Ovary (tissue), 9 donors: ENCODE results near the gene SLC6A9. TPM values are rescaled to one million over a fixed set of nuclear protein-coding genes. Genes with fewer than 3 reads are reported as not detected.

Source experiments
- DNase-seq, 5 donors: peaks; one replicate each; pipeline ENCODE4 v3.0.0-alpha.2; 2019 to 2020
- H3K27ac ChIP-seq, 2 donors: fragments of 200-600 bp; one replicate each; pipeline versions ENCODE4 v1.5.1 to v1.8.0; 2019 to 2022
- H3K27me3 ChIP-seq: fragments of 200-600 bp; one replicate; pipeline ENCODE4 v1.8.0; 2022
- H3K36me3 ChIP-seq: fragments of 200-600 bp; sonication (generic); one replicate; pipeline ENCODE4 v1.5.1; 2019
- H3K4me1 ChIP-seq: one replicate; pipeline ENCODE4 v1.8.1; 2013; ENCODE audit warnings: mild to moderate bottlenecking, moderate library complexity; ENCODE audit not compliant: insufficient read depth
- H3K4me3 ChIP-seq: fragments of 200-600 bp; sonication (generic); one replicate; pipeline ENCODE4 v1.5.1; 2017
- H3K9me3 ChIP-seq, 2 donors: fragments of 200-600 bp in 1 of 2; sonication (generic) in 1 of 2; one replicate each; pipeline versions ENCODE4 v1.5.1 to v1.8.1; 2013 to 2019; ENCODE audit warnings: mild to moderate bottlenecking in 1 of 2, moderate library complexity in 1 of 2
- EP300 ChIP-seq: sonication (generic); formaldehyde crosslinking; IDR thresholded peaks from one replicate; pipeline ENCODE4 v1.6.1; 2017; ENCODE audit warnings: antibody characterized with exemption
- POLR2A ChIP-seq: fragments of 450-650 bp; IDR thresholded peaks from one replicate; pipeline ENCODE4 v1.6.1; 2017; ENCODE audit warnings: antibody characterized with exemption, mild to moderate bottlenecking, moderate library complexity
- WGBS, 3 donors: extraction: QIAGEN DNeasy Blood & Tissue Kit in 1 of 3; methylation state at CpG; one replicate each; pipeline versions ENCODE4 v1.1.5 to v1.1.7; 2013 to 2017; 5-methylcytosine and 5-hydroxymethylcytosine counted together
- intact Hi-C, 4 donors: fragments of 100-400 bp; cut with DNase I; formaldehyde crosslinking; loops; one replicate each; pipeline versions ENCODE4 v1.11.0 to v1.15.1; 2022 to 2023
- polyA plus RNA-seq, 2 donors: library from polyadenylated mRNA; stranded (reverse); fragments of 200-250 nt in 1 of 2; fragments of 350-450 nt in 1 of 2; fragmentation: Illumina TruSeq in 1 of 2; extraction: RNeasy Lipid Tissue Mini Kit (QIAGEN cat#74804) in 1 of 2; gene quantifications; one replicate each; pipeline ENCODE4 v1.2.3, GENCODE V29; 2013 to 2014
- total RNA-seq, 7 donors: library from RNA; depleted of rRNA in 2 of 7; stranded (reverse); fragments of >200 nt in 2 of 7; fragmentation: NEBNext Ultra II Directional in 3 of 7; extraction: Animal tissue kit (Norgen Biotek cat#: 25700) in 3 of 7; gene quantifications; one replicate each; pipeline versions ENCODE4 v1.1.0 to v1.2.4, GENCODE V29; 2016 to 2023
- TF ChIP-seq, protein P1 (sequence below), 3 donors: fragments of 450-650 bp in 2 of 3; fragments of 200-600 bp in 1 of 3; IDR thresholded peaks; one replicate each; pipeline versions ENCODE4 v1.5.1 to v1.8.0; 2016 to 2022; ENCODE audit warnings: antibody characterized with exemption in 3 of 3, mild to moderate bottlenecking in 1 of 3
- donor health status: DM: no; HTN: no; CAD: no; lungs with moderate emphysema.
- donor health status: DM: no; HTN: no; CAD: no.
- donor health status: Bipolar disorder and iron deficiency.
- donor health status: DM: yes; HTN: yes; CAD: no.
- donor health status: DM: no; HTN: no; CAD: no.
- donor health status: DM: yes; HTN: yes; CAD: no.

Gene SLC6A9
- total and polyA plus RNA-seq, 9 donors, result 1.1 to 74.1 (median 4.6) TPM

DNA sequence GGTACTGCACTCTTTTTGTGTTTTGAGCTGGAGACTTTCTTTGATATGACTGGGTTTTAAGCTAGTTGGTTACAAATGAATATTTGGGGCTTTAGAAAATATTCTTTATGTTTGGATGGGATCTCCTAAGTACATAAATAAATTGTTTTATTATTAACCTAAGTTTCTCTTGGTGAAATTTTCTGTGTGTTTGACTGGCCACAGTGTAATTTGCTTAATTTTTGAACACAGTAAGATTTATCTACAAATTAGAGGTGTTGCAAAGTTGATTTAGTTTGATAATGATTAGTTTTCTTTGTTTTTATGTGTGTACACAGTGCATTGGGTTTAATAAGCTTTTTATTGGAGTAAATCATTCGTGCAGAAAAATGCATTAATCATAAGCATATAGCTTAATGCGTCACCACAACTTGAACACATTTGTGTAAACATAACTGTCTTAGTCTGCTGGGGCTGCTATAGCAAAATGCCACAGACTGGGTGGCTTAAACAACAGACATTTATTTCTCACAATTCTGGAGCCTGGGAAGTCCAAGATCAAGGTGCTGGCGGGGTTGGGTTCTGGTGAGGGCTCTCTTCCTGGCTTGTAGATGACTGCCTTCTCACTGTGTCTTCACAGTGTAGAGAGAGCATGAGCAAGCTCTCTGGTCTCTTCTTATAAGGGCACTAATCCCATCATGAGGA, 17.4 kb upstream of the SLC6A9 start:
- H3K36me3 ChIP-seq, result no peaks in the 10 kb centered on the region
- no peak overlapping the region for H3K27ac ChIP-seq
- H3K9me3 ChIP-seq, result no peaks in the 10 kb centered on the region
- H3K4me1 ChIP-seq, result no peaks in the 10 kb centered on the region
- no peak for DNase-seq
- WGBS, 3 donors, result 76 to 78% (median 78%) methylated on average over 3 of the region's 3 CpGs
- H3K27me3 ChIP-seq, result no peaks in the 10 kb centered on the region
- no peak overlapping the region for H3K4me3 ChIP-seq
- intact Hi-C loops, result loop anchor here in 3 of 4 donors (5.0 to 10.0 kb wide), 4 partner anchors 41 to 521 kb away; no protein-coding TSS in a partner anchor
- TF ChIP-seq POLR2A, result no peak
- TF ChIP-seq EP300, result no peak
- TF ChIP-seq, protein P1, sequence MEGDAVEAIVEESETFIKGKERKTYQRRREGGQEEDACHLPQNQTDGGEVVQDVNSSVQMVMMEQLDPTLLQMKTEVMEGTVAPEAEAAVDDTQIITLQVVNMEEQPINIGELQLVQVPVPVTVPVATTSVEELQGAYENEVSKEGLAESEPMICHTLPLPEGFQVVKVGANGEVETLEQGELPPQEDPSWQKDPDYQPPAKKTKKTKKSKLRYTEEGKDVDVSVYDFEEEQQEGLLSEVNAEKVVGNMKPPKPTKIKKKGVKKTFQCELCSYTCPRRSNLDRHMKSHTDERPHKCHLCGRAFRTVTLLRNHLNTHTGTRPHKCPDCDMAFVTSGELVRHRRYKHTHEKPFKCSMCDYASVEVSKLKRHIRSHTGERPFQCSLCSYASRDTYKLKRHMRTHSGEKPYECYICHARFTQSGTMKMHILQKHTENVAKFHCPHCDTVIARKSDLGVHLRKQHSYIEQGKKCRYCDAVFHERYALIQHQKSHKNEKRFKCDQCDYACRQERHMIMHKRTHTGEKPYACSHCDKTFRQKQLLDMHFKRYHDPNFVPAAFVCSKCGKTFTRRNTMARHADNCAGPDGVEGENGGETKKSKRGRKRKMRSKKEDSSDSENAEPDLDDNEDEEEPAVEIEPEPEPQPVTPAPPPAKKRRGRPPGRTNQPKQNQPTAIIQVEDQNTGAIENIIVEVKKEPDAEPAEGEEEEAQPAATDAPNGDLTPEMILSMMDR (IDR thresholded peaks at IDR 0.05), result no peak

DNA sequence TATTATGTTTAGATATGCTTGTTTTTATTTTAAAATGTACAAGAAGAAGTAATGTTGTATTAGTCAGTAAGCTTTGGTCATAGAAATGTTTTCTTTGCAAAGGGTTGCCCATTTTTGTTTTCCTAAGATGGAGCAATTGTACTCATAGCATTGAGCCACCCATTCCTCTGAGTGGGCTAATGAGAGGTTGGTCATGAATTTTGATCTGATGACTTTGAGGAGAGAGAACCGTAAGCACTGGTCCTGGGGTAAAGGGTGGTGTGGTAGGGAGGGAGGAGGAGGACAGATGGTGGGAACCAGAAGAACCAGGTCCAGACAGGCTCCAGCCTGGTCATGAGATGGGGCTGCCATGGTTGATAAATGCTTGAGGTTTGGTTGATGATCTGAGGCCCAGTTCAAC, 15.9 kb upstream of the SLC6A9 start:
- Histone ChIP-seq H3K27ac (no peak overlapping the region), H3K27me3 (no peaks in the 10 kb centered on the region), H3K4me1 (no peaks in the 10 kb centered on the region), H3K36me3 (no peaks in the 10 kb centered on the region), H3K4me3 (no peak overlapping the region), H3K9me3 (no peaks in the 10 kb centered on the region)
- intact Hi-C loops, result loop anchor here in 3 of 4 donors (2.0 to 10.0 kb wide), 6 partner anchors 40 to 520 kb away; no protein-coding TSS in a partner anchor
- DNase-seq, result no peak
- WGBS, 3 donors, result 65 to 81% (median 78%) methylated on average over 1 of the region's 1 CpG
- TF ChIP-seq, protein P1 (IDR thresholded peaks at IDR 0.05), result no peak
- TF ChIP-seq EP300 (no peak), POLR2A (no peak)

DNA sequence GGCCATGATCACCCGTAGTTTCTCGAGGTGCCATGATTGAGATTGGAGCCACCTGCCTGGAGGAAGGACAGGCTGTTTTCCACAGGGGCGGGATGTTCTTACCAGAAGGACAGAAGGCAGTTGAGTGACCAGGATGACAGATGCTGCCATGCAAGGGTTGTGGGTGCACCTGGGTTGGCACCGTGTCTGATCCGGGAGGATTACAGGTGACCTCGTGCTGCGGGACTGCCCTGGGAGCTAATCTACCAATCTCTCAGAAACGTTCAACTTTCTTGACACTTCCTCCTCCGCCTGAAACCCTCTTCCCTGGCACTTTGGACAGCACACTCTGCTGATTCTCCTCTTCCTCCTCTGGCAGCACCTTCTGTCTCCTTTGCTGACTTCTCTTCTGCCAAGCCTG, 13.8 kb upstream of the SLC6A9 start:
- no peaks in the 10 kb centered on the region for H3K27me3 ChIP-seq

GRCh38 chr1:44044071-44044801, 13.0 kb upstream of the SLC6A9 start:
- TF ChIP-seq, protein P1 (IDR thresholded peaks at IDR 0.05), result no peak
- TF ChIP-seq EP300 (no peak), POLR2A (no peak)
- Histone ChIP-seq H3K4me1 (no peaks in the 10 kb centered on the region), H3K27me3 (no peaks in the 10 kb centered on the region), H3K27ac (no peak overlapping the region), H3K9me3 (no peaks in the 10 kb centered on the region), H3K4me3 (no peak overlapping the region), H3K36me3 (no peaks in the 10 kb centered on the region)
- intact Hi-C loops, result loop anchor here in 1 of 4 donors (10.0 kb wide), 1 partner anchor 279 kb away; no protein-coding TSS in a partner anchor
- DNase-seq, result no peak
- WGBS, 3 donors, result 76 to 89% (median 82%) methylated on average over 7 of the region's 7 CpGs

More for the DNA sequence above, 13.8 kb upstream of the SLC6A9 start:
- TF ChIP-seq POLR2A (no peak), EP300 (no peak)
- TF ChIP-seq, protein P1 (IDR thresholded peaks at IDR 0.05), result no peak
- Histone ChIP-seq H3K4me3 (no peak overlapping the region), H3K27ac (no peak overlapping the region), H3K36me3 (no peaks in the 10 kb centered on the region), H3K4me1 (no peaks in the 10 kb centered on the region), H3K9me3 (no peaks in the 10 kb centered on the region)
- WGBS, 3 donors, result 67 to 69% (median 67%) methylated on average over 9 of the region's 9 CpGs
- intact Hi-C loops, result loop anchor here in 3 of 4 donors (5.0 to 10.0 kb wide), 4 partner anchors 38 to 518 kb away; no protein-coding TSS in a partner anchor
- DNase-seq, result no peak
